GM19328 (cell line): ENCODE measurements around the gene ICA1L.
A peak's percentile ranks its signal among the peaks of the same experiment; 100 is the strongest.
"Not testable (repeated sequence)": the region's sequence is repeated elsewhere in the genome, so short reads cannot be mapped to it uniquely, and the experiment has no call there.

Source experiments
- ATAC-seq: cut with Tn5 transposase; IDR thresholded peaks from one replicate; pipeline ENCODE4 v1.9.1; 2021; ENCODE audit warnings: mild to moderate bottlenecking, moderate library complexity; ENCODE audit not compliant: unreplicated experiment

Gene ICA1L

GRCh38 chr2:202871300-202872141, at the start of gene ICA1L:
TSS of gene ICA1L (minus strand) at chr2:202871766. CDS start at chr2:202829009, 42,757 bp downstream.
- ATAC-seq: peak; percentile 44

GRCh38 chr2:202918860-202919259, 47.3 kb upstream of the ICA1L start:
- no peak for ATAC-seq

GRCh38 chr2:202912342-202913201, 41.0 kb upstream of the ICA1L start:
- peak; percentile 51 for ATAC-seq

- ATAC-seq: peak; percentile 68
These were observed 40.2 kb upstream of the ICA1L start, which contains the start of the genes CARF and WDR12 for GRCh38 chr2:202911512-202912341. TSS of gene CARF (plus strand) at chr2:202912275. CDS start at chr2:202941903, 29,628 bp downstream. TSS of gene WDR12 (minus strand) at chr2:202911673. CDS start at chr2:202911476, 197 bp downstream.

GRCh38 chr2:202911203-202911511, 39.6 kb upstream of the ICA1L start:
- ATAC-seq: peak; percentile 7

- no peak for ATAC-seq
These were observed 39.1 kb upstream of the ICA1L start for GRCh38 chr2:202910698-202911097.

- ATAC-seq: not testable (repeated sequence)
These were observed 38.7 kb upstream of the ICA1L start for GRCh38 chr2:202910250-202910649.

GRCh38 chr2:202909394-202910192, 38.0 kb upstream of the ICA1L start:
- ATAC-seq: no peak

- no peak for ATAC-seq
These were observed 36.6 kb upstream of the ICA1L start for GRCh38 chr2:202908186-202908585.

GRCh38 chr2:202905507-202905906, 33.9 kb upstream of the ICA1L start:
- ATAC-seq: not testable (repeated sequence)

- no peak for ATAC-seq
These were observed 13.6 kb upstream of the ICA1L start for GRCh38 chr2:202885190-202885589.

- ATAC-seq: no peak
These were observed 12.6 kb upstream of the ICA1L start for GRCh38 chr2:202883987-202884675.

GRCh38 chr2:202881570-202881969, 10.0 kb upstream of the ICA1L start:
- ATAC-seq: no peak

GRCh38 chr2:202877699-202878098, 6.1 kb upstream of the ICA1L start:
- no peak for ATAC-seq

GRCh38 chr2:202870431-202871299, 901 bp downstream of the ICA1L start:
- ATAC-seq: peak; percentile 71

GRCh38 chr2:202861987-202862386, 9.6 kb downstream of the ICA1L start:
- no peak for ATAC-seq

- no peak for ATAC-seq
These were observed 13.0 kb downstream of the ICA1L start for GRCh38 chr2:202858601-202859000.

GRCh38 chr2:202849343-202849742, 22.2 kb downstream of the ICA1L start:
- ATAC-seq: not testable (repeated sequence)
